H1 (cell line): ENCODE data around the gene RNF225. TPM values are rescaled to one million over a fixed set of nuclear protein-coding genes. Genes with fewer than 3 reads are reported as not detected.

Experiments
- CTCF ChIA-PET: fragments of 300-600 bp; sonication (Branson Sonifier 250); formaldehyde crosslinking; loops from one replicate; lab custom pipeline; 2021; ENCODE audit not compliant: partially characterized antibody; lab: Charles Lee
- POLR2A ChIA-PET: fragments of 300-600 bp; sonication (Branson Sonifier 250); formaldehyde crosslinking; loops from one replicate; lab custom pipeline; 2021; ENCODE audit warnings: inconsistent platforms; ENCODE audit not compliant: partially characterized antibody; lab: Charles Lee
- DNase-seq, 2 experiments: peaks; one replicate each; pipeline versions ENCODE4 v3.0.0 to v3.0.0-alpha.2; 2010 to 2022; ENCODE audit warnings: low spot score in 2 of 2, low read depth in 1 of 2, mixed read lengths in 1 of 2
- FAIRE-seq: peaks from 2 replicates; lab custom pipeline; 2011; peaks lifted over from hg19 to GRCh38; lab: Jason Lieb, UNC
- H2AFZ ChIP-seq: 2 replicates; pipeline ENCODE4 v1.8.1; 2012; ENCODE audit warnings: low read length, inconsistent platforms
- H2AK5ac ChIP-seq: 2 replicates; pipeline ENCODE4 v1.6.1; 2013; ENCODE audit warnings: low read depth, low read length
- H2BK120ac ChIP-seq: replicated peaks from 2 replicates; pipeline ENCODE3; 2013; ENCODE audit warnings: low read depth, low read length, inconsistent platforms
- H2BK12ac ChIP-seq: 2 replicates; pipeline ENCODE4 v1.6.1; 2013; ENCODE audit warnings: low read depth, low read length
- H2BK15ac ChIP-seq: 2 replicates; pipeline ENCODE4 v1.6.1; 2013; ENCODE audit warnings: low read length
- H2BK20ac ChIP-seq: 2 replicates; pipeline ENCODE4 v1.6.1; 2013; ENCODE audit warnings: low read length
- H2BK5ac ChIP-seq: 2 replicates; pipeline ENCODE4 v1.6.1; 2013; ENCODE audit warnings: low read depth, low read length
- H3K14ac ChIP-seq: 2 replicates; pipeline ENCODE4 v1.6.1; 2013; ENCODE audit warnings: inconsistent platforms; ENCODE audit not compliant: insufficient read length
- H3K18ac ChIP-seq: 2 replicates; pipeline ENCODE4 v1.6.1; 2013; ENCODE audit warnings: low read length; ENCODE audit errors: extremely low read depth
- H3K23ac ChIP-seq: 2 replicates; pipeline ENCODE4 v1.6.1; 2013; ENCODE audit warnings: inconsistent platforms; ENCODE audit not compliant: insufficient read length
- H3K23me2 ChIP-seq: 2 replicates; pipeline ENCODE4 v1.6.1; 2013; ENCODE audit warnings: low read depth, low read length
- H3K27ac ChIP-seq: 2 replicates; pipeline ENCODE4 v1.6.1; 2011; ENCODE audit warnings: low read depth, low read length, inconsistent platforms
- H3K27me3 ChIP-seq, 4 experiments: replicated peaks in 1 of 4; 1 replicate in 1 of 4; 2 replicates in 3 of 4; pipeline versions ENCODE4 v1.6.1 to v1.8.1; 2011 to 2013; ENCODE audit warnings: low read length in 3 of 4, mild to moderate bottlenecking in 3 of 4, inconsistent platforms in 2 of 4, mixed read lengths in 2 of 4, moderate library complexity in 1 of 4; ENCODE audit not compliant: control insufficient read depth in 3 of 4, insufficient read depth in 3 of 4; ENCODE audit errors: extremely low read depth in 1 of 4
- H3K36me3 ChIP-seq, 4 experiments: 2 replicates each; pipeline versions ENCODE4 v1.6.1 to v1.8.1; 2011 to 2013; ENCODE audit warnings: mild to moderate bottlenecking in 4 of 4, low read length in 3 of 4, moderate library complexity in 2 of 4, control low read depth in 1 of 4, inconsistent platforms in 1 of 4; ENCODE audit not compliant: insufficient read depth in 4 of 4, control insufficient read depth in 2 of 4
- H3K4ac ChIP-seq: replicated peaks from 2 replicates; pipeline ENCODE3; 2013; ENCODE audit warnings: low read length, low read depth, mixed read lengths, inconsistent platforms; ENCODE audit not compliant: insufficient read length
- H3K4me1 ChIP-seq, 4 experiments: replicated peaks in 1 of 4; 1 replicate in 1 of 4; 2 replicates in 3 of 4; pipeline versions ENCODE4 v1.6.1 to v1.8.1; 2011 to 2013; ENCODE audit warnings: low read length in 3 of 4, inconsistent platforms in 2 of 4, mixed read lengths in 1 of 4; ENCODE audit not compliant: insufficient read depth in 4 of 4, control insufficient read depth in 3 of 4
- H3K4me2 ChIP-seq, 2 experiments: 2 replicates each; pipeline versions ENCODE4 v1.6.1 to v1.8.1; 2011 to 2013; ENCODE audit warnings: low read depth in 2 of 2, low read length in 2 of 2, control low read depth in 1 of 2, inconsistent platforms in 1 of 2, mild to moderate bottlenecking in 1 of 2; ENCODE audit not compliant: insufficient read depth in 1 of 2
- H3K4me3 ChIP-seq, 4 experiments: fragments of 200-600, 300-600 bp in 1 of 4; sonication (generic), shearing (Covaris generic), sonication (Bioruptor Twin) in 1 of 4; 2 replicates each; pipeline versions ENCODE4 v1.5.1 to v1.8.1; 2011 to 2016; ENCODE audit warnings: low read length in 4 of 4, low read depth in 3 of 4, control low read depth in 2 of 4, inconsistent platforms in 2 of 4, mild to moderate bottlenecking in 2 of 4, mixed read lengths in 1 of 4, moderate library complexity in 1 of 4; ENCODE audit not compliant: insufficient read depth in 2 of 4; ENCODE audit errors: extremely low read depth in 1 of 4
- H3K56ac ChIP-seq: replicated peaks from 2 replicates; pipeline ENCODE3; 2013; ENCODE audit warnings: low read depth, mild to moderate bottlenecking, mixed read lengths, low read length, inconsistent platforms; ENCODE audit not compliant: insufficient read length
- H3K79me1 ChIP-seq: 2 replicates; pipeline ENCODE4 v1.6.1; 2013; ENCODE audit warnings: low read depth, low read length, control low read depth
- H3K79me2 ChIP-seq, 2 experiments: 2 replicates each; pipeline versions ENCODE4 v1.6.1 to v1.8.1; 2012 to 2013; ENCODE audit warnings: low read length in 2 of 2, mild to moderate bottlenecking in 2 of 2, inconsistent platforms in 1 of 2; ENCODE audit not compliant: insufficient read depth in 2 of 2, control insufficient read depth in 1 of 2
- H3K9ac ChIP-seq, 4 experiments: replicated peaks in 1 of 4; 1 replicate in 1 of 4; 2 replicates in 3 of 4; pipeline versions ENCODE4 v1.6.1 to v1.8.1; 2011 to 2013; ENCODE audit warnings: low read depth in 3 of 4, low read length in 3 of 4, control low read depth in 2 of 4, mild to moderate bottlenecking in 2 of 4, moderate library complexity in 2 of 4, inconsistent platforms in 1 of 4; ENCODE audit errors: extremely low read depth in 1 of 4
- H3K9me3 ChIP-seq, 2 experiments: 2 replicates each; pipeline versions ENCODE4 v1.6.1 to v1.8.1; 2012 to 2013; ENCODE audit warnings: mild to moderate bottlenecking in 2 of 2, moderate library complexity in 2 of 2, control low read depth in 1 of 2, inconsistent platforms in 1 of 2, low read depth in 1 of 2, low read length in 1 of 2, mixed read lengths in 1 of 2; ENCODE audit not compliant: insufficient read depth in 2 of 2
- H4K20me1 ChIP-seq, 2 experiments: replicated peaks in 1 of 2; 2 replicates each; pipeline versions ENCODE3 to v1.8.1; 2011 to 2013; ENCODE audit warnings: inconsistent platforms in 2 of 2, low read length in 2 of 2, mild to moderate bottlenecking in 1 of 2; ENCODE audit not compliant: insufficient read depth in 2 of 2, control insufficient read depth in 1 of 2
- H4K5ac ChIP-seq: 2 replicates; pipeline ENCODE4 v1.6.1; 2013; ENCODE audit warnings: low read length, low read depth, mixed read lengths, inconsistent platforms; ENCODE audit not compliant: insufficient read length
- H4K8ac ChIP-seq: 2 replicates; pipeline ENCODE4 v1.8.0; 2013; ENCODE audit warnings: mild to moderate bottlenecking, moderate library complexity, low read length, inconsistent platforms; ENCODE audit not compliant: insufficient read depth; ENCODE audit errors: extremely low read depth
- H4K91ac ChIP-seq: replicated peaks from 2 replicates; pipeline ENCODE3; 2013; ENCODE audit warnings: low read length, mixed read lengths, inconsistent platforms; ENCODE audit not compliant: insufficient read length
- ATF3 ChIP-seq: IDR thresholded peaks from 2 replicates; pipeline ENCODE4 v1.6.1; 2011; ENCODE audit warnings: low read depth, mild to moderate bottlenecking, low read length; ENCODE audit not compliant: insufficient read depth
- CBX5 ChIP-seq: fragments of 300-800, 300-1000 bp; sonication (generic); IDR thresholded peaks from 2 replicates; pipeline ENCODE4 v1.7.1; 2016; ENCODE audit warnings: antibody characterized with exemption, low read length, low read depth
- KDM1A ChIP-seq: fragments of 200-600, 300-600 bp; sonication (generic); IDR thresholded peaks from 2 replicates; pipeline ENCODE4 v1.7.1; 2016; ENCODE audit warnings: mild to moderate bottlenecking, low read length, borderline replicate concordance
- KDM4A ChIP-seq: IDR thresholded peaks from one replicate; pipeline ENCODE4 v1.7.1; 2012; ENCODE audit warnings: low read depth, mild to moderate bottlenecking, moderate library complexity, low read length, inconsistent platforms; ENCODE audit not compliant: severe bottlenecking
- SIX5 ChIP-seq: IDR thresholded peaks from 2 replicates; pipeline ENCODE4 v1.6.1; 2011; ENCODE audit warnings: mild to moderate bottlenecking, low read depth, low read length
- TAF1 ChIP-seq: IDR thresholded peaks from 2 replicates; pipeline ENCODE4 v1.6.1; 2011; ENCODE audit warnings: mild to moderate bottlenecking, low read depth, low read length
- USF2 ChIP-seq: IDR thresholded peaks from 2 replicates; pipeline ENCODE4 v1.6.1; 2011; ENCODE audit warnings: low read length, improper control_type of control experiment
- ZNF274 ChIP-seq: IDR thresholded peaks from 2 replicates; pipeline ENCODE4 v1.7.0; 2012; ENCODE audit warnings: low read length, borderline replicate concordance; ENCODE audit errors: extremely low read depth
- WGBS, 2 experiments: shearing (Covaris generic) in 1 of 2; methylation state at CpG; one replicate each; pipeline versions ENCODE4 v1.1.6 to v1.1.7; 2013 to 2015; ENCODE audit warnings: low lambda C conversion rate in 2 of 2, mixed read lengths in 2 of 2, inconsistent platforms in 1 of 2, low coverage in 1 of 2, missing lambda C conversion rate in 1 of 2; ENCODE audit not compliant: insufficient replicate concordance in 2 of 2, insufficient coverage in 1 of 2, insufficient read length in 1 of 2; ENCODE audit errors: extremely low coverage in 1 of 2, missing lambda C conversion rate in 1 of 2; 5-methylcytosine and 5-hydroxymethylcytosine counted together
- polyA plus RNA-seq, 7 experiments: library from polyadenylated mRNA; depleted of rRNA in 3 of 7; stranded (reverse) in 5 of 7; unstranded in 2 of 7; fragments of >200 nt in 5 of 7; fragments of 200-250 nt in 2 of 7; gene quantifications; 1 replicate in 5 of 7; 2 replicates in 1 of 7; 4 replicates in 1 of 7; pipeline versions ENCODE4 v1.2.1 to v1.2.3, GENCODE V29; 2011 to 2013; ENCODE audit warnings: missing spikeins in 2 of 7, mixed read lengths in 2 of 7
- total RNA-seq: library from RNA; stranded (reverse); fragmentation: NEBNext Ultra II Directional; extraction: Animal tissue kit (Norgen Biotek cat#: 25700); gene quantifications from 2 replicates; pipeline ENCODE4 v1.2.1, GENCODE V29; 2021

RNF225 gene
- total and polyA plus RNA-seq, 2 of the 8 experiments (the other 6 are each of a cell fraction or from before 2014, with no cell fraction given) = 0.17 to 1.0 TPM

GRCh38 chr19:58388175-58388526 is 7.3 kb upstream of the RNF225 start:
- Histone ChIP-seq H3K4ac (no peak overlapping the region), H3K4me2 (peak overlapping the region; percentile 95 to 99), H2AK5ac (no peak overlapping the region), H3K23me2 (peaks cover 19% of the 10 kb centered on the region), H3K27me3 (no peaks in the 10 kb centered on the region), H3K56ac (no peak overlapping the region), H2BK120ac (no peak overlapping the region), H4K20me1 (peaks cover 12 to 17% of the 10 kb centered on the region in 2 experiments), H2BK20ac (no peak overlapping the region), H3K9ac (peak overlapping the region in 1 of 4 experiments; percentile 77; a peak in 1 of 7 replicates), H3K9me3 (no peaks in the 10 kb centered on the region), H3K79me1 (peaks cover 6% of the 10 kb centered on the region; the same call in 1 of the 2 replicates), H4K8ac (no peak overlapping the region), H3K79me2 (peaks cover 6 to 40% of the 10 kb centered on the region in 2 experiments), H3K14ac (no peak overlapping the region), H3K23ac (no peak overlapping the region), H2BK12ac (no peak overlapping the region), H4K5ac (no peak overlapping the region), H2BK15ac (no peak overlapping the region), H3K27ac (no peak overlapping the region), H3K4me1 (peaks cover 0 to 15% (median 9%) of the 10 kb centered on the region in 4 experiments; a peak in 6 of 7 replicates), H3K4me3 (peak overlapping the region; percentile 82 to 99 (median 92)), H3K36me3 (peaks cover 14 to 41% (median 30%) of the 10 kb centered on the region in 4 experiments), H2BK5ac (0 out of 2 replicates have a peak overlapping the region, but pooled peaks have one; percentile 1), H4K91ac (no peak overlapping the region), H3K18ac (no peak overlapping the region), H2AFZ (no peak overlapping the region)
- 83% methylated on average over 3 of the region's 3 CpGs; no CpG with 5 or more reads in 1 of the 2 experiments for WGBS, 2 experiments
- TF ChIP-seq ZNF274 = no peak
- no peak for TF ChIP-seq KDM4A
- TF ChIP-seq USF2 = no peak
- TF ChIP-seq SIX5 = no peak
- no peak for TF ChIP-seq CBX5
- no peak for TF ChIP-seq KDM1A
- TF ChIP-seq TAF1 = no peak
- TF ChIP-seq ATF3 = no peak
- ChIA-PET POLR2A (interaction anchor here (0.8 to 5.8 kb wide), 11 partner anchors 9 to 167 kb away, joined by 3 to 78 read pairs (median 8); partner anchors contain the start of genes CHMP2A, RNF225, ZBTB45 and ZNF497), CTCF (interaction anchor here (0.6 kb wide), 1 partner anchor 9 kb away, joined by 3 read pairs; no protein-coding TSS in a partner anchor)
- DNase-seq = no peak
- no peak for FAIRE-seq
